IMR-90 (cell line): ENCODE measurements around the gene AXL. TPM values are rescaled to one million over a fixed set of nuclear protein-coding genes. Genes with fewer than 3 reads are reported as not detected.

Source experiments
- ATAC-seq: fragments of 200-7000 bp; cut with Tn5 transposase; 2 replicates; pipeline ENCODE4 v1.9.1; 2020; ENCODE audit warnings: low read depth, mild to moderate bottlenecking, moderate library complexity
- BruUV-seq: library from RNA; stranded (reverse); fragments of 400-500 nt; replicated peaks from 2 replicates; lab custom pipeline; 2021; lab: Mats Ljungman, UMichigan
- CTCF ChIA-PET: fragments of 300-600 bp; formaldehyde crosslinking; extraction: SDS; loops from one replicate; lab custom pipeline; 2021; ENCODE audit warnings: antibody characterized with exemption; lab: Yijun Ruan, JAX
- POLR2A ChIA-PET: fragments of 300-600 bp; sonication (Branson Sonifier 250); formaldehyde crosslinking; loops from one replicate; lab custom pipeline; 2022; ENCODE audit warnings: antibody characterized with exemption; ENCODE audit not compliant: unreplicated experiment; lab: Charles Lee
- DNase-seq: peaks from one replicate; pipeline ENCODE4 v3.0.0; 2013
- H2AFZ ChIP-seq: replicated peaks from 2 replicates; pipeline ENCODE3; 2013; ENCODE audit warnings: low read length, mild to moderate bottlenecking; ENCODE audit not compliant: poor library complexity
- H2AK5ac ChIP-seq: 2 replicates; pipeline ENCODE4 v1.6.1; 2013; ENCODE audit warnings: low read depth, low read length, inconsistent platforms
- H2AK9ac ChIP-seq: replicated peaks from 2 replicates; pipeline ENCODE3; 2013; ENCODE audit warnings: mild to moderate bottlenecking, low read depth, low read length, moderate library complexity; ENCODE audit not compliant: poor library complexity
- H2BK120ac ChIP-seq: 2 replicates; pipeline ENCODE4 v1.6.1; 2013; ENCODE audit warnings: low read depth, low read length, inconsistent platforms
- H2BK15ac ChIP-seq: 3 replicates; pipeline ENCODE4 v1.6.1; 2013; ENCODE audit warnings: low read depth, low read length, inconsistent platforms
- H2BK20ac ChIP-seq: 2 replicates; pipeline ENCODE4 v1.6.1; 2013; ENCODE audit warnings: low read depth, mild to moderate bottlenecking, inconsistent platforms, low read length, moderate library complexity
- H2BK5ac ChIP-seq: 2 replicates; pipeline ENCODE4 v1.6.1; 2013; ENCODE audit warnings: mild to moderate bottlenecking, low read depth, low read length, inconsistent platforms; ENCODE audit not compliant: poor library complexity, severe bottlenecking
- H3K14ac ChIP-seq: replicated peaks from 2 replicates; pipeline ENCODE4 v1.6.1; 2013; ENCODE audit warnings: low read depth, low read length, inconsistent platforms
- H3K18ac ChIP-seq: 2 replicates; pipeline ENCODE4 v1.6.1; 2013; ENCODE audit warnings: low read depth, low read length, control low read depth
- H3K23ac ChIP-seq: 2 replicates; pipeline ENCODE4 v1.6.1; 2013; ENCODE audit warnings: low read depth, low read length, inconsistent platforms
- H3K27ac ChIP-seq: 2 replicates; pipeline ENCODE4 v1.5.1; 2013; ENCODE audit warnings: mild to moderate bottlenecking, control low read depth, low read length; ENCODE audit not compliant: insufficient read depth
- H3K27me3 ChIP-seq: 2 replicates; pipeline ENCODE4 v1.6.1; 2013; ENCODE audit warnings: low read length; ENCODE audit not compliant: control insufficient read depth, insufficient read depth
- H3K36me3 ChIP-seq: 2 replicates; pipeline ENCODE4 v1.6.1; 2013; ENCODE audit warnings: low read length, mixed read lengths; ENCODE audit not compliant: control insufficient read depth, insufficient read depth
- H3K4ac ChIP-seq: 2 replicates; pipeline ENCODE4 v1.6.1; 2013; ENCODE audit warnings: low read depth, low read length, inconsistent platforms
- H3K4me1 ChIP-seq: 2 replicates; pipeline ENCODE4 v1.6.1; 2013; ENCODE audit warnings: low read length, mixed read lengths; ENCODE audit not compliant: control insufficient read depth, insufficient read depth
- H3K4me2 ChIP-seq: 2 replicates; pipeline ENCODE4 v1.6.1; 2013; ENCODE audit warnings: low read depth, mild to moderate bottlenecking, control low read depth, low read length, moderate library complexity
- H3K4me3 ChIP-seq: 2 replicates; pipeline ENCODE4 v1.5.1; 2013; ENCODE audit warnings: low read depth, mild to moderate bottlenecking, control low read depth, low read length, moderate library complexity; ENCODE audit not compliant: insufficient read depth
- H3K56ac ChIP-seq: 2 replicates; pipeline ENCODE4 v1.6.1; 2013; ENCODE audit warnings: low read length, inconsistent platforms; ENCODE audit not compliant: insufficient read depth; ENCODE audit errors: extremely low read depth
- H3K79me1 ChIP-seq, 2 experiments: 2 replicates each; pipeline ENCODE4 v1.6.1; 2013; ENCODE audit warnings: low read length in 2 of 2, inconsistent platforms in 1 of 2, low read depth in 1 of 2
- H3K9ac ChIP-seq: 2 replicates; pipeline ENCODE4 v1.6.1; 2013; ENCODE audit warnings: low read depth, low read length, control low read depth
- H3K9me1 ChIP-seq: 2 replicates; pipeline ENCODE4 v1.6.1; 2013; ENCODE audit warnings: low read length, inconsistent platforms; ENCODE audit not compliant: insufficient read depth
- H3K9me3 ChIP-seq: 2 replicates; pipeline ENCODE4 v1.6.1; 2013; ENCODE audit warnings: low read length; ENCODE audit not compliant: control insufficient read depth, insufficient read depth
- H4K20me1 ChIP-seq: 2 replicates; pipeline ENCODE4 v1.6.1; 2013; ENCODE audit warnings: low read length, inconsistent platforms; ENCODE audit not compliant: insufficient read depth
- H4K5ac ChIP-seq: 2 replicates; pipeline ENCODE4 v1.6.1; 2013; ENCODE audit warnings: mild to moderate bottlenecking, low read depth, low read length, control low read depth
- H4K8ac ChIP-seq, 2 experiments: 2 replicates each; pipeline ENCODE4 v1.6.1; 2013; ENCODE audit warnings: low read depth in 2 of 2, low read length in 2 of 2, control low read depth in 1 of 2, inconsistent platforms in 1 of 2
- H4K91ac ChIP-seq: 2 replicates; pipeline ENCODE4 v1.6.1; 2013; ENCODE audit warnings: low read depth, low read length, inconsistent platforms; ENCODE audit not compliant: insufficient read depth
- CTCF ChIP-seq: conservative IDR thresholded peaks from 2 replicates; pipeline ENCODE4 v1.5.1; 2012; ENCODE audit warnings: mild to moderate bottlenecking, low read depth, low read length, improper control_type of control experiment
- FOS ChIP-seq: fragments of 150-350 bp; IDR thresholded peaks from 2 replicates; pipeline ENCODE4 v1.6.1; 2016; ENCODE audit warnings: low read depth, low read length
- MAFK ChIP-seq: IDR thresholded peaks from 2 replicates; pipeline ENCODE4 v1.6.1; 2012; ENCODE audit warnings: low read depth, low read length, improper control_type of control experiment
- MAZ ChIP-seq: IDR thresholded peaks from 2 replicates; pipeline ENCODE4 v1.6.1; 2012; ENCODE audit warnings: low read depth, mild to moderate bottlenecking, low read length, improper control_type of control experiment, moderate library complexity, borderline replicate concordance
- POLR2A ChIP-seq: IDR thresholded peaks from 2 replicates; pipeline ENCODE4 v1.6.1; 2012; ENCODE audit warnings: mild to moderate bottlenecking, low read depth, low read length
- RCOR1 ChIP-seq: IDR thresholded peaks from 2 replicates; pipeline ENCODE4 v1.6.1; 2012; ENCODE audit warnings: mild to moderate bottlenecking, low read length, improper control_type of control experiment; ENCODE audit not compliant: insufficient replicate concordance
- RFX5 ChIP-seq: IDR thresholded peaks from 2 replicates; pipeline ENCODE4 v1.8.0; 2012; ENCODE audit warnings: low read depth, mild to moderate bottlenecking, low read length, moderate library complexity
- SMC3 ChIP-seq: fragments of 150-350 bp; IDR thresholded peaks from 2 replicates; pipeline ENCODE4 v1.6.1; 2016; ENCODE audit warnings: low read depth, mild to moderate bottlenecking, antibody characterized with exemption, low read length, moderate library complexity
- WGBS, 2 experiments: methylation state at CpG; one replicate each; pipeline versions ENCODE4 v1.1.5 to v1.1.7; 2013; ENCODE audit warnings: missing lambda C conversion rate in 2 of 2; ENCODE audit not compliant: insufficient read length in 1 of 2; ENCODE audit errors: extremely low coverage in 2 of 2; 5-methylcytosine and 5-hydroxymethylcytosine counted together
- dilution Hi-C: fragments of 300-500 bp; cut with HindIII; formaldehyde crosslinking; loops from one replicate; pipeline ENCODE4 v1.14.3; 2018; ENCODE audit warnings: low sequenced_read_pairs; ENCODE audit not compliant: unreplicated experiment
- in situ Hi-C: fragments of 300-500 bp; cut with MboI; formaldehyde crosslinking; loops from 3 replicates; pipeline ENCODE4 v1.14.3; 2019; ENCODE audit warnings: low sequenced_read_pairs, inconsistent platforms, mixed read lengths
- intact Hi-C: fragments of 100-400 bp; cut with micrococcal nuclease; formaldehyde crosslinking; loops from 2 replicates; pipeline ENCODE4 v1.10.0; 2022
- polyA plus RNA-seq, 3 experiments: library from polyadenylated mRNA; depleted of rRNA; stranded (reverse); fragments of >200 nt; gene quantifications; 2 replicates each; pipeline ENCODE4 v1.2.3, GENCODE V29; 2012; ENCODE audit warnings: low replicate concordance in 1 of 3
- total RNA-seq: library from RNA; depleted of rRNA; stranded (reverse); fragments of >200 nt; gene quantifications from 2 replicates; pipeline ENCODE4 v1.2.3, GENCODE V29; 2012
- TF ChIP-seq, protein P1 (sequence below): fragments of 150-350 bp; IDR thresholded peaks from 2 replicates; pipeline ENCODE4 v1.6.1; 2017; ENCODE audit warnings: mild to moderate bottlenecking, antibody characterized with exemption, low read length, low read depth

AXL gene
- total and polyA plus RNA-seq, 2 of the 4 experiments (the other 2 are of a cell fraction), result 212 to 466 TPM

DNA sequence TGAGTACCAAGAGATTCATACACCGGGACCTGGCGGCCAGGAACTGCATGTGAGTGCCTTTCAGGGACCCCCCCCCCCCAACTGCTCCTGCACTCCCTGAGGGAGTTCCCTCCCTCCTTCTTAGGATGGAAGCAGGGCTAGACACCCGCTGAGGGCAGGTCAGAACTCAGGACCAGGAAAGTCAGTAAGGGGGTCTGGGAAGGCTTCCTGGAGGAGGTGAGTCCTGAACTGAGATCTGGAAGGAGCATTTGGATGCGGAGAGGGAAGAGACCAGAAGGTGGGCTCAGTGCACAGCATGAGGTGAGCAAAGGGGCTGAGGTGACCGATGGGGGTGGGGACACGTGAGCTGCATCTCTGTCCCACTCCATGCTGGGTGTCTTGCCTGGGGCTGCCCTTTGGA is 34.6 kb downstream of the AXL start:
- H4K5ac ChIP-seq, result no peak overlapping the region
- peak overlapping the region; percentile 9 for H2AK9ac ChIP-seq
- ChIA-PET POLR2A (no interaction called here), CTCF (no interaction called here)
- H3K4me2 ChIP-seq, result no peak overlapping the region
- H2AFZ ChIP-seq, result no peak overlapping the region
- H3K4me3 ChIP-seq, result no peak overlapping the region
- no peak overlapping the region for H2BK20ac ChIP-seq
- no peak overlapping the region for H2BK15ac ChIP-seq
- in situ Hi-C loops, result loop anchor here (25.0 kb wide), 1 partner anchor 591 kb away; no protein-coding TSS in a partner anchor
- no peak overlapping the region for H2BK5ac ChIP-seq
- H4K20me1 ChIP-seq, result peaks cover 32% of the 10 kb centered on the region
- dilution Hi-C loops, result no loop called here
- peaks cover 80% of the 10 kb centered on the region for H3K36me3 ChIP-seq
- no peak for DNase-seq
- H3K18ac ChIP-seq, result no peak overlapping the region
- TF ChIP-seq, protein P1, sequence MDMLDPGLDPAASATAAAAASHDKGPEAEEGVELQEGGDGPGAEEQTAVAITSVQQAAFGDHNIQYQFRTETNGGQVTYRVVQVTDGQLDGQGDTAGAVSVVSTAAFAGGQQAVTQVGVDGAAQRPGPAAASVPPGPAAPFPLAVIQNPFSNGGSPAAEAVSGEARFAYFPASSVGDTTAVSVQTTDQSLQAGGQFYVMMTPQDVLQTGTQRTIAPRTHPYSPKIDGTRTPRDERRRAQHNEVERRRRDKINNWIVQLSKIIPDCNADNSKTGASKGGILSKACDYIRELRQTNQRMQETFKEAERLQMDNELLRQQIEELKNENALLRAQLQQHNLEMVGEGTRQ, result no peak
- no peak for TF ChIP-seq RCOR1
- TF ChIP-seq RFX5, result no peak
- no peak for TF ChIP-seq MAFK
- TF ChIP-seq MAZ, result no peak
- TF ChIP-seq POLR2A, result no peak
- TF ChIP-seq FOS, result no peak
- TF ChIP-seq SMC3, result no peak
- no peak for TF ChIP-seq CTCF
- peaks cover 42 to 76% of the 10 kb centered on the region in 2 experiments for H3K79me1 ChIP-seq
- no peak overlapping the region for H4K91ac ChIP-seq
- no peak overlapping the region for H3K56ac ChIP-seq
- no peak overlapping the region for H2BK120ac ChIP-seq
- no peak overlapping the region for H3K27ac ChIP-seq
- 0 out of 2 replicates have a peak, but pooled peaks cover 4% of the 10 kb centered on the region for H3K9me1 ChIP-seq
- no peak overlapping the region for H4K8ac ChIP-seq
- no peak overlapping the region for H2AK5ac ChIP-seq
- intact Hi-C loops, result no loop called here
- H3K23ac ChIP-seq, result no peak overlapping the region
- no TSS peak for BruUV-seq
- H3K27me3 ChIP-seq, result no peaks in the 10 kb centered on the region
- no peak overlapping the region for H3K4ac ChIP-seq
- H3K14ac ChIP-seq, result no peak overlapping the region
- no peak for ATAC-seq
- H3K9me3 ChIP-seq, result no peaks in the 10 kb centered on the region
- no peaks in the 10 kb centered on the region for H3K4me1 ChIP-seq
- WGBS, 2 experiments, result 80% methylated on average over 1 of the region's 6 CpGs; no CpG with 5 or more reads in 1 of the 2 experiments
- no peak overlapping the region for H3K9ac ChIP-seq
